GM12878 (cell line): ENCODE results near the gene THTPA. TPM values are rescaled to one million over a fixed set of nuclear protein-coding genes. Genes with fewer than 3 reads are reported as not detected.

Source experiments
- BACH1 ChIP-seq: fragments of 450-650 bp; IDR thresholded peaks from 2 replicates; pipeline ENCODE4 v1.6.1; 2017; ENCODE audit warnings: mild to moderate bottlenecking, borderline replicate concordance
- BHLHE40 ChIP-seq, 2 experiments: fragments of 450-650 bp in 1 of 2; IDR thresholded peaks; 2 replicates each; pipeline ENCODE4 v1.6.1; 2011 to 2017; ENCODE audit warnings: low read depth in 2 of 2, borderline replicate concordance in 1 of 2, improper control_type of control experiment in 1 of 2, low read length in 1 of 2, mild to moderate bottlenecking in 1 of 2
- BRCA1 ChIP-seq: IDR thresholded peaks from 2 replicates; pipeline ENCODE4 v1.6.1; 2011; ENCODE audit warnings: low read depth, low read length, improper control_type of control experiment
- EGR1 ChIP-seq, 2 experiments: IDR thresholded peaks; 1 replicate in 1 of 2; 2 replicates in 1 of 2; pipeline ENCODE4 v1.6.1; 2011 to 2012; ENCODE audit warnings: low read depth in 2 of 2, low read length in 2 of 2, borderline replicate concordance in 1 of 2, mild to moderate bottlenecking in 1 of 2, moderate library complexity in 1 of 2
- JUND ChIP-seq: IDR thresholded peaks from 2 replicates; pipeline ENCODE4 v1.6.1; 2012; ENCODE audit warnings: low read depth, mild to moderate bottlenecking, low read length, improper control_type of control experiment, moderate library complexity
- MTA2 ChIP-seq: fragments of 450-650 bp; IDR thresholded peaks from 2 replicates; pipeline ENCODE4 v1.6.1; 2016; ENCODE audit warnings: low read depth, mild to moderate bottlenecking, moderate library complexity
- MXI1 ChIP-seq: fragments of 150-350 bp; IDR thresholded peaks from 2 replicates; pipeline ENCODE4 v1.6.1; 2011; ENCODE audit warnings: low read depth, mild to moderate bottlenecking, inconsistent platforms, low read length, improper control_type of control experiment
- NFYB ChIP-seq: IDR thresholded peaks from 2 replicates; pipeline ENCODE4 v1.6.1; 2011; ENCODE audit warnings: low read depth, mild to moderate bottlenecking, low read length, improper control_type of control experiment, moderate library complexity; ENCODE audit not compliant: insufficient read depth
- NR2C1 ChIP-seq: fragments of 450-650 bp; IDR thresholded peaks from 2 replicates; pipeline ENCODE4 v1.6.1; 2017; ENCODE audit warnings: antibody characterized with exemption, mild to moderate bottlenecking, moderate library complexity
- POLR2A ChIP-seq: IDR thresholded peaks from 2 replicates; pipeline ENCODE4 v1.6.1; 2011; ENCODE audit warnings: low read depth, mild to moderate bottlenecking, low read length
- POLR2AphosphoS2 ChIP-seq: IDR thresholded peaks from 2 replicates; pipeline ENCODE4 v1.6.1; 2011; ENCODE audit warnings: low read depth, mild to moderate bottlenecking, low read length, improper control_type of control experiment, moderate library complexity
- SMARCA5 ChIP-seq: fragments of 450-650 bp; IDR thresholded peaks from 2 replicates; pipeline ENCODE4 v1.6.1; 2017; ENCODE audit warnings: mild to moderate bottlenecking
- TCF3 ChIP-seq: IDR thresholded peaks from 2 replicates; pipeline ENCODE4 v1.6.1; 2012; ENCODE audit warnings: low read depth, mild to moderate bottlenecking, low read length, borderline replicate concordance; ENCODE audit not compliant: insufficient read depth
- ZNF207 ChIP-seq: fragments of 450-650 bp; IDR thresholded peaks from 2 replicates; pipeline ENCODE4 v1.6.1; 2014; ENCODE audit warnings: antibody characterized with exemption, mild to moderate bottlenecking, borderline replicate concordance
- ZNF622 ChIP-seq: fragments of 450-650 bp; IDR thresholded peaks from 2 replicates; pipeline ENCODE4 v1.6.1; 2017; ENCODE audit warnings: mild to moderate bottlenecking, inconsistent platforms
- polyA plus RNA-seq, 11 experiments: library from polyadenylated mRNA; depleted of rRNA in 4 of 11; unstranded in 6 of 11; stranded (reverse) in 5 of 11; fragments of >200 nt; fragmentation: Nextera tagmentation in 4 of 11; fragmentation: Illumina TruSeq in 1 of 11; extraction: Ambion mirVana in 4 of 11; extraction: Trizol in 1 of 11; gene quantifications; 1 replicate in 1 of 11; 2 replicates in 10 of 11; pipeline versions ENCODE4 v1.2.1 to v1.2.3, GENCODE V29; 2011 to 2016; ENCODE audit warnings: inconsistent platforms in 2 of 11, missing spikeins in 2 of 11, low read depth in 1 of 11
- total RNA-seq, 4 experiments: library from RNA; depleted of rRNA in 3 of 4; stranded (reverse); fragments of >200 nt in 3 of 4; fragmentation: Illumina TruSeq in 1 of 4; extraction: Trizol in 1 of 4; gene quantifications; 2 replicates each; pipeline versions ENCODE4 v1.2.1 to v1.2.3, GENCODE V29; 2013 to 2021
- TF ChIP-seq, protein P1 (sequence below): IDR thresholded peaks from 2 replicates; pipeline ENCODE4 v1.6.1; 2012; ENCODE audit warnings: low read depth, low read length, improper control_type of control experiment
- TF ChIP-seq, protein P2 (sequence below): IDR thresholded peaks from 2 replicates; pipeline ENCODE4 v1.6.1; 2011; ENCODE audit warnings: mild to moderate bottlenecking, low read depth, low read length, moderate library complexity; ENCODE audit not compliant: insufficient replicate concordance
- TF ChIP-seq, protein P3 (sequence below): fragments of 450-650 bp; formaldehyde crosslinking; IDR thresholded peaks from 2 replicates; pipeline ENCODE4 v1.4.0; 2020; ENCODE audit warnings: mild to moderate bottlenecking, moderate library complexity
- TF ChIP-seq, protein P4 (sequence below): fragments of 450-650 bp; IDR thresholded peaks from 2 replicates; pipeline ENCODE4 v1.6.1; 2017; ENCODE audit warnings: low read depth, mild to moderate bottlenecking, moderate library complexity
- TF ChIP-seq, protein P5 (sequence below): IDR thresholded peaks from 2 replicates; pipeline ENCODE4 v1.6.1; 2011; ENCODE audit warnings: low read depth, low read length, improper control_type of control experiment, borderline replicate concordance

The THTPA gene
- total and polyA plus RNA-seq, 10 of the 15 experiments (the other 5 are each of a cell fraction or from before 2014, with no cell fraction given): 3.1 to 24.9 (median 12.8) TPM

DNA sequence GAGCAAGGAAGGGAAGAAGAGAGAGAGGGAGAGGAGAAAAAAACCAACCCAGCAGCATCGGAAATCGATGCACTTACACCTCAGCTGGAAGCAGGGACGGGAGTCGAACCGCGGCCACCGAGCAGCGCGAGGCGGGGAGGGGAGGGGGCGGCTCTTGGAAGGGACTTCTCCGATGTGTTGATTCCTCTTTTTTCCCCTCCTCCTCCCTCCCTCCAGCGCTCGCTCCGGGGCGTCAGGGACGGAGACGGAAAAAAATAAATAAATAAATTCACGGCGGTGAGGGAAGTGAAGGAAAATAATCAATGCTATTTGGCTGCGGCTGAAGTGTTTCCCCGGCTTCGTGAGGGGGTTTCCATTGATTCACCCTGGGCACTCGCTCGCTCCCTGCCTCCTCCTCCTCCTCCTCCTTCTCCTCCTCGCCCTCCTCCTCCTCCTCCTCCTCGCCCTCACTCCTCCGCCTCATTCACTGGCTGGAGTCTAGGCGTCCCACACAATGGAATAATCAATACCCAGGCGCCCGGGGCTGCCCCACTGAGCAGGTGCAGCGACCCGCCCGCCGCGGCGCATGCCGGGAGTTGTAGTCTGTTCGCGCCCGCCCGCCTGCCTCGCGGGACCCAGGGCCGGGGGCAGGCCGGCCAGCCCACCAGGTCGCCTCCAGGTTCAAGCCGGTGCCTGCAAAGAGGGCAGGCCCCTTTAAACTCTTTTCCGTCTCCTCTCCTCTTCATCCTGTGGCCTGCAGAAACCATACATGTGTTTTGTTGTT, 4.6 kb upstream of the THTPA start, which contains the start of gene ZFHX2 (continued):
- peak; percentile 36; the same call in 1 of the 2 replicates for TF ChIP-seq MXI1
- TF ChIP-seq EGR1 (IDR thresholded peaks at IDR 0.05; ENCODE audit: borderline replicate concordance in 1 of 2, low read depth in 2 of 2, low read length in 2 of 2): 0 out of 3 replicates have a peak, but pooled peaks of 1 of the 2 experiments have one; percentile 18
- no peak for TF ChIP-seq ZNF207
- TF ChIP-seq ZNF622: no peak
- peak; percentile 73 for TF ChIP-seq NR2C1
- TF ChIP-seq MTA2: 0 out of 2 replicates have a peak, but pooled peaks have one; percentile 23
- TF ChIP-seq, protein P1, sequence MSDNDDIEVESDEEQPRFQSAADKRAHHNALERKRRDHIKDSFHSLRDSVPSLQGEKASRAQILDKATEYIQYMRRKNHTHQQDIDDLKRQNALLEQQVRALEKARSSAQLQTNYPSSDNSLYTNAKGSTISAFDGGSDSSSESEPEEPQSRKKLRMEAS: no peak
- no peak for TF ChIP-seq BACH1
- TF ChIP-seq, protein P2, sequence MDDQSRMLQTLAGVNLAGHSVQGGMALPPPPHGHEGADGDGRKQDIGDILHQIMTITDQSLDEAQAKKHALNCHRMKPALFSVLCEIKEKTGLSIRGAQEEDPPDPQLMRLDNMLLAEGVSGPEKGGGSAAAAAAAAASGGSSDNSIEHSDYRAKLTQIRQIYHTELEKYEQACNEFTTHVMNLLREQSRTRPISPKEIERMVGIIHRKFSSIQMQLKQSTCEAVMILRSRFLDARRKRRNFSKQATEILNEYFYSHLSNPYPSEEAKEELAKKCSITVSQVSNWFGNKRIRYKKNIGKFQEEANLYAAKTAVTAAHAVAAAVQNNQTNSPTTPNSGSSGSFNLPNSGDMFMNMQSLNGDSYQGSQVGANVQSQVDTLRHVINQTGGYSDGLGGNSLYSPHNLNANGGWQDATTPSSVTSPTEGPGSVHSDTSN: no peak
- TF ChIP-seq, protein P3, sequence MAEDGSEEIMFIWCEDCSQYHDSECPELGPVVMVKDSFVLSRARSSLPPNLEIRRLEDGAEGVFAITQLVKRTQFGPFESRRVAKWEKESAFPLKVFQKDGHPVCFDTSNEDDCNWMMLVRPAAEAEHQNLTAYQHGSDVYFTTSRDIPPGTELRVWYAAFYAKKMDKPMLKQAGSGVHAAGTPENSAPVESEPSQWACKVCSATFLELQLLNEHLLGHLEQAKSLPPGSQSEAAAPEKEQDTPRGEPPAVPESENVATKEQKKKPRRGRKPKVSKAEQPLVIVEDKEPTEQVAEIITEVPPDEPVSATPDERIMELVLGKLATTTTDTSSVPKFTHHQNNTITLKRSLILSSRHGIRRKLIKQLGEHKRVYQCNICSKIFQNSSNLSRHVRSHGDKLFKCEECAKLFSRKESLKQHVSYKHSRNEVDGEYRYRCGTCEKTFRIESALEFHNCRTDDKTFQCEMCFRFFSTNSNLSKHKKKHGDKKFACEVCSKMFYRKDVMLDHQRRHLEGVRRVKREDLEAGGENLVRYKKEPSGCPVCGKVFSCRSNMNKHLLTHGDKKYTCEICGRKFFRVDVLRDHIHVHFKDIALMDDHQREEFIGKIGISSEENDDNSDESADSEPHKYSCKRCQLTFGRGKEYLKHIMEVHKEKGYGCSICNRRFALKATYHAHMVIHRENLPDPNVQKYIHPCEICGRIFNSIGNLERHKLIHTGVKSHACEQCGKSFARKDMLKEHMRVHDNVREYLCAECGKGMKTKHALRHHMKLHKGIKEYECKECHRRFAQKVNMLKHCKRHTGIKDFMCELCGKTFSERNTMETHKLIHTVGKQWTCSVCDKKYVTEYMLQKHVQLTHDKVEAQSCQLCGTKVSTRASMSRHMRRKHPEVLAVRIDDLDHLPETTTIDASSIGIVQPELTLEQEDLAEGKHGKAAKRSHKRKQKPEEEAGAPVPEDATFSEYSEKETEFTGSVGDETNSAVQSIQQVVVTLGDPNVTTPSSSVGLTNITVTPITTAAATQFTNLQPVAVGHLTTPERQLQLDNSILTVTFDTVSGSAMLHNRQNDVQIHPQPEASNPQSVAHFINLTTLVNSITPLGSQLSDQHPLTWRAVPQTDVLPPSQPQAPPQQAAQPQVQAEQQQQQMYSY (CRISPR knock-in tag): no peak
- TF ChIP-seq, protein P4, sequence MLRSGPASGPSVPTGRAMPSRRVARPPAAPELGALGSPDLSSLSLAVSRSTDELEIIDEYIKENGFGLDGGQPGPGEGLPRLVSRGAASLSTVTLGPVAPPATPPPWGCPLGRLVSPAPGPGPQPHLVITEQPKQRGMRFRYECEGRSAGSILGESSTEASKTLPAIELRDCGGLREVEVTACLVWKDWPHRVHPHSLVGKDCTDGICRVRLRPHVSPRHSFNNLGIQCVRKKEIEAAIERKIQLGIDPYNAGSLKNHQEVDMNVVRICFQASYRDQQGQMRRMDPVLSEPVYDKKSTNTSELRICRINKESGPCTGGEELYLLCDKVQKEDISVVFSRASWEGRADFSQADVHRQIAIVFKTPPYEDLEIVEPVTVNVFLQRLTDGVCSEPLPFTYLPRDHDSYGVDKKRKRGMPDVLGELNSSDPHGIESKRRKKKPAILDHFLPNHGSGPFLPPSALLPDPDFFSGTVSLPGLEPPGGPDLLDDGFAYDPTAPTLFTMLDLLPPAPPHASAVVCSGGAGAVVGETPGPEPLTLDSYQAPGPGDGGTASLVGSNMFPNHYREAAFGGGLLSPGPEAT: peak; percentile 89
- peak in 1 of 2 experiments; percentile 40; a peak in 1 of 4 replicates for TF ChIP-seq BHLHE40 (IDR thresholded peaks at IDR 0.05; ENCODE audit: borderline replicate concordance in 1 of 2, low read depth in 2 of 2, low read length in 1 of 2)
- 0 out of 2 replicates have a peak, but pooled peaks have one; percentile 66 for TF ChIP-seq TCF3
- no peak for TF ChIP-seq POLR2AphosphoS2
- peak; percentile 56 for TF ChIP-seq POLR2A
- no peak for TF ChIP-seq NFYB
- TF ChIP-seq JUND: no peak
- no peak; the same call in 1 of the 2 replicates for TF ChIP-seq BRCA1
- TF ChIP-seq SMARCA5: no peak
- TF ChIP-seq, protein P5, sequence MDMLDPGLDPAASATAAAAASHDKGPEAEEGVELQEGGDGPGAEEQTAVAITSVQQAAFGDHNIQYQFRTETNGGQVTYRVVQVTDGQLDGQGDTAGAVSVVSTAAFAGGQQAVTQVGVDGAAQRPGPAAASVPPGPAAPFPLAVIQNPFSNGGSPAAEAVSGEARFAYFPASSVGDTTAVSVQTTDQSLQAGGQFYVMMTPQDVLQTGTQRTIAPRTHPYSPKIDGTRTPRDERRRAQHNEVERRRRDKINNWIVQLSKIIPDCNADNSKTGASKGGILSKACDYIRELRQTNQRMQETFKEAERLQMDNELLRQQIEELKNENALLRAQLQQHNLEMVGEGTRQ: no peak
